ENCODE data around the gene EIF2A. TPM values are rescaled to one million over a fixed set of nuclear protein-coding genes. Genes with fewer than 3 reads are reported as not detected.
A peak's percentile ranks its signal among the peaks of the same experiment; 100 is the strongest.

The EIF2A gene
- total and polyA plus RNA-seq, 9 of the 15 experiments (the other 6 are each of a cell fraction or from before 2014, with no cell fraction given): 106 to 192 (median 168) TPM

DNA sequence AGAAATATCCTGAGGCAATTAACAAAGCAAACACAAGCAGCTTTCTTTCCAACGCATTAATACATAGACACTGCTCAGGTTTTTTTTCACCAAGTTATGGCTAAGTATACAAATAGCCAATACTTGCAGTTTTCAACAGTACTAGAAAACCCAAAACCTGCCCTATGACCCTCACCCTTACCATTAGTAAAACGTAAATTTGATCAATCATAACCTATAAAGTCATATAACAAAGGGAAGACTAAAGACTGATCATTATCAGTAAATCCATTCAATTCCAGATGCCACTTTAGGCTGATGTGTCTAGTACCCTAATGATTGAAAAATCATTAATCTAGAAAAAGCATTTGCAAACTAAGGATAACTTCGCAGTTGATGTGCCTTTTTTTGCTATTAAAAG lies 3.5 kb upstream of the EIF2A start:
- Histone ChIP-seq H3K27ac (ENCODE audit: extremely low read depth, low read depth, low read length) (no peak overlapping the region), H3K79me2 (ENCODE audit: control insufficient read depth, insufficient read depth, low read length) (peaks cover 52% of the 10 kb centered on the region)
- ATAC-seq: no peak

DNA sequence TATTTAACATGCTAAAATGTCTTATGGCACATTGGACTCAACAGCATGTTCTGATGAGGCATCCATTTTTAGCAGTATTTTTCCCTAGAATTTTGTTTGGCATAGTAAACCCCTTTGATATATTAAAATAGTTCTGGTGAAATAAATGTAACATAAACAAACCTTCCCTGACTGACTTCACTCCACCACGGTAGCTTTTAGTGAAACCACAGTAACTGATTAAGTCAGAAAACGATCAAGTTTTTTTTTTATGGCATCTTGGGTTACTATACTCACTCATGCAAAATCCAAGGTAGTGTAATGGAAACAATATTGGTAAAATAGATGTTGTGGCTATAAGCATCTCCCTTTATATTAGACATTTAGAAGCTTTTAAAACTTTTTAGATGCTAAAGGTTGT lies 3.1 kb upstream of the EIF2A start:
- Histone ChIP-seq H4K20me1 (replicated peaks; ENCODE audit: control insufficient read depth, insufficient read depth, low read length) (0 out of 2 replicates have a peak, but pooled peaks cover 4% of the 10 kb centered on the region), H3K9me3 (replicated peaks; ENCODE audit: control insufficient read depth, insufficient read depth, low read depth, low read length) (no peaks in the 10 kb centered on the region), H2AFZ (ENCODE audit: low read depth, low read length) (no peak overlapping the region), H3K4me1 (replicated peaks in 1 of 2; ENCODE audit: control insufficient read depth in 2 of 2, insufficient read depth in 2 of 2, low read length in 2 of 2) (peaks cover 4% of the 10 kb centered on the region in 2 experiments; a peak in 2 of 5 replicates), H3K27ac (ENCODE audit: extremely low read depth, low read depth, low read length) (no peak overlapping the region), H3K36me3 (ENCODE audit: control insufficient read depth, insufficient read depth, low read length) (peaks cover 48% of the 10 kb centered on the region), H3K79me2 (ENCODE audit: control insufficient read depth, insufficient read depth, low read length) (peaks cover 56% of the 10 kb centered on the region), H3K4me2 (ENCODE audit: insufficient read depth, low read length) (no peak overlapping the region), H3K27me3 (ENCODE audit: control insufficient read depth in 2 of 2, insufficient read depth in 2 of 2, low read length in 2 of 2) (no peaks in the 10 kb centered on the region), H3K9ac (ENCODE audit: insufficient read depth in 1 of 2, low read depth in 2 of 2, low read length in 2 of 2) (no peak overlapping the region), H3K4me3 (no peak overlapping the region), H3K9me1 (ENCODE audit: control insufficient read depth, insufficient read depth, low read length) (no peaks in the 10 kb centered on the region)
- DNase-seq (ENCODE audit: extremely low read depth in 1 of 4, low spot score in 3 of 4): no peak
- POLR2A ChIA-PET: interaction anchor here (0.7 kb wide), 1 partner anchor 221 kb away, joined by 3 read pairs; no protein-coding TSS in a partner anchor
- in situ Hi-C loops (cut with MboI): loop anchor here (25.0 kb wide), 1 partner anchor 319 kb away; no protein-coding TSS in a partner anchor
- intact Hi-C loops (cut with micrococcal nuclease): no loop called here
- 77% methylated on average over 2 of the region's 2 CpGs for WGBS (ENCODE audit: insufficient coverage, low coverage, missing lambda C conversion rate)
- no TSS peak for BruUV-seq (replicated peaks)
- CTCF ChIA-PET (ENCODE audit: low intra/inter-chr PET ratio): interaction anchor here (0.6 kb wide), 1 partner anchor 35 kb away, joined by 3 read pairs; no protein-coding TSS in a partner anchor
- ATAC-seq: no peak
- FAIRE-seq: no peak
- TF ChIP-seq BCOR (IDR thresholded peaks at IDR 0.05) (no peak), NCOA1 (IDR thresholded peaks at IDR 0.05; ENCODE audit: low read depth) (no peak), ZNF384 (IDR thresholded peaks at IDR 0.05; ENCODE audit: low read depth, low read length) (no peak), ZNF436 (CRISPR knock-in tag; IDR thresholded peaks at IDR 0.05) (no peak), HNRNPK (IDR thresholded peaks at IDR 0.05; ENCODE audit: low read depth, low read length, poor library complexity, severe bottlenecking) (no peak), ZBTB7A (IDR thresholded peaks at IDR 0.05; ENCODE audit: borderline replicate concordance, control insufficient read depth, low read depth, low read length) (no peak), ATF1 (CRISPR knock-in tag; IDR thresholded peaks at IDR 0.05) (no peak), ATF1 (tag; IDR thresholded peaks at IDR 0.05) (no peak), MECOM (CRISPR knock-in tag; IDR thresholded peaks at IDR 0.05) (no peak)
- TF ChIP-seq, protein P1, sequence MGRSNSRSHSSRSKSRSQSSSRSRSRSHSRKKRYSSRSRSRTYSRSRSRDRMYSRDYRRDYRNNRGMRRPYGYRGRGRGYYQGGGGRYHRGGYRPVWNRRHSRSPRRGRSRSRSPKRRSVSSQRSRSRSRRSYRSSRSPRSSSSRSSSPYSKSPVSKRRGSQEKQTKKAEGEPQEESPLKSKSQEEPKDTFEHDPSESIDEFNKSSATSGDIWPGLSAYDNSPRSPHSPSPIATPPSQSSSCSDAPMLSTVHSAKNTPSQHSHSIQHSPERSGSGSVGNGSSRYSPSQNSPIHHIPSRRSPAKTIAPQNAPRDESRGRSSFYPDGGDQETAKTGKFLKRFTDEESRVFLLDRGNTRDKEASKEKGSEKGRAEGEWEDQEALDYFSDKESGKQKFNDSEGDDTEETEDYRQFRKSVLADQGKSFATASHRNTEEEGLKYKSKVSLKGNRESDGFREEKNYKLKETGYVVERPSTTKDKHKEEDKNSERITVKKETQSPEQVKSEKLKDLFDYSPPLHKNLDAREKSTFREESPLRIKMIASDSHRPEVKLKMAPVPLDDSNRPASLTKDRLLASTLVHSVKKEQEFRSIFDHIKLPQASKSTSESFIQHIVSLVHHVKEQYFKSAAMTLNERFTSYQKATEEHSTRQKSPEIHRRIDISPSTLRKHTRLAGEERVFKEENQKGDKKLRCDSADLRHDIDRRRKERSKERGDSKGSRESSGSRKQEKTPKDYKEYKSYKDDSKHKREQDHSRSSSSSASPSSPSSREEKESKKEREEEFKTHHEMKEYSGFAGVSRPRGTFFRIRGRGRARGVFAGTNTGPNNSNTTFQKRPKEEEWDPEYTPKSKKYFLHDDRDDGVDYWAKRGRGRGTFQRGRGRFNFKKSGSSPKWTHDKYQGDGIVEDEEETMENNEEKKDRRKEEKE (IDR thresholded peaks at IDR 0.05; ENCODE audit: borderline replicate concordance in 1 of 2, control insufficient read depth in 1 of 2, low read depth in 2 of 2, low read length in 1 of 2): no peak

More for the DNA sequence above, 3.5 kb upstream of the EIF2A start:
- ChIA-PET CTCF (ENCODE audit: low intra/inter-chr PET ratio) (no interaction called here), POLR2A (interaction anchor here (0.6 to 1.2 kb wide), 3 partner anchors 10 to 221 kb away, joined by 3 read pairs; no protein-coding TSS in a partner anchor)
- in situ Hi-C loops (cut with MboI) (loop anchor here (25.0 kb wide), 1 partner anchor 319 kb away; no protein-coding TSS in a partner anchor), intact Hi-C loops (cut with micrococcal nuclease) (no loop called here)
- no peak for FAIRE-seq
- H3K9ac ChIP-seq (ENCODE audit: insufficient read depth in 1 of 2, low read depth in 2 of 2, low read length in 2 of 2): no peak overlapping the region
- no peak for DNase-seq (ENCODE audit: extremely low read depth in 1 of 4, low spot score in 3 of 4)
- H3K4me2 ChIP-seq (ENCODE audit: insufficient read depth, low read length): no peak overlapping the region
- H3K9me1 ChIP-seq (ENCODE audit: control insufficient read depth, insufficient read depth, low read length): no peaks in the 10 kb centered on the region
- peaks cover 2 to 4% of the 10 kb centered on the region in 2 experiments; a peak in 2 of 5 replicates for H3K4me1 ChIP-seq (replicated peaks in 1 of 2; ENCODE audit: control insufficient read depth in 2 of 2, insufficient read depth in 2 of 2, low read length in 2 of 2)
- TF ChIP-seq POLR2A (conservative IDR thresholded peaks at IDR 0.05) (0 out of 2 replicates have a peak, but pooled peaks have one; percentile 28), POLR2AphosphoS2 (IDR thresholded peaks at IDR 0.05; ENCODE audit: low read length) (peak; percentile 76; the same call in 1 of the 2 replicates)
- TF ChIP-seq, protein P2, sequence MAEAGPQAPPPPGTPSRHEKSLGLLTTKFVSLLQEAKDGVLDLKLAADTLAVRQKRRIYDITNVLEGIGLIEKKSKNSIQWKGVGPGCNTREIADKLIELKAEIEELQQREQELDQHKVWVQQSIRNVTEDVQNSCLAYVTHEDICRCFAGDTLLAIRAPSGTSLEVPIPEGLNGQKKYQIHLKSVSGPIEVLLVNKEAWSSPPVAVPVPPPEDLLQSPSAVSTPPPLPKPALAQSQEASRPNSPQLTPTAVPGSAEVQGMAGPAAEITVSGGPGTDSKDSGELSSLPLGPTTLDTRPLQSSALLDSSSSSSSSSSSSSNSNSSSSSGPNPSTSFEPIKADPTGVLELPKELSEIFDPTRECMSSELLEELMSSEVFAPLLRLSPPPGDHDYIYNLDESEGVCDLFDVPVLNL (CRISPR knock-in tag; IDR thresholded peaks at IDR 0.05; ENCODE audit: low read depth): no peak
- no peak overlapping the region for H3K4me3 ChIP-seq
- H3K27me3 ChIP-seq (ENCODE audit: control insufficient read depth in 2 of 2, insufficient read depth in 2 of 2, low read length in 2 of 2): no peaks in the 10 kb centered on the region
- H3K9me3 ChIP-seq (replicated peaks; ENCODE audit: control insufficient read depth, insufficient read depth, low read depth, low read length): no peaks in the 10 kb centered on the region
- no peak overlapping the region for H2AFZ ChIP-seq (ENCODE audit: low read depth, low read length)
- 77% methylated on average over 3 of the region's 3 CpGs for WGBS (ENCODE audit: insufficient coverage, low coverage, missing lambda C conversion rate)
- H3K36me3 ChIP-seq (ENCODE audit: control insufficient read depth, insufficient read depth, low read length): peaks cover 45% of the 10 kb centered on the region
- H4K20me1 ChIP-seq (replicated peaks; ENCODE audit: control insufficient read depth, insufficient read depth, low read length): 0 out of 2 replicates have a peak, but pooled peaks cover 4% of the 10 kb centered on the region
- no TSS peak for BruUV-seq (replicated peaks)
